Right lobe of liver (tissue), 4 donors: ENCODE measurements around the gene EVC.

Source experiments
- POLR2A ChIP-seq: fragments of 450-650 bp; IDR thresholded peaks from one replicate; pipeline ENCODE4 v1.6.1; 2017; ENCODE audit warnings: antibody characterized with exemption, mild to moderate bottlenecking
- TF ChIP-seq, protein P1 (sequence below), 4 donors: fragments of 200-600 bp in 3 of 4; fragments of 450-650 bp in 1 of 4; IDR thresholded peaks; one replicate each; pipeline versions ENCODE4 v1.5.1 to v1.8.0; 2016 to 2022; ENCODE audit warnings: antibody characterized with exemption in 4 of 4, mild to moderate bottlenecking in 2 of 4
- donor health status: DM: no; HTN: no; CAD: no.
- donor health status: DM: no; HTN: no; CAD: no.
- donor health status: DM: no; HTN: yes; CAD: no.

- TF ChIP-seq, protein P1, sequence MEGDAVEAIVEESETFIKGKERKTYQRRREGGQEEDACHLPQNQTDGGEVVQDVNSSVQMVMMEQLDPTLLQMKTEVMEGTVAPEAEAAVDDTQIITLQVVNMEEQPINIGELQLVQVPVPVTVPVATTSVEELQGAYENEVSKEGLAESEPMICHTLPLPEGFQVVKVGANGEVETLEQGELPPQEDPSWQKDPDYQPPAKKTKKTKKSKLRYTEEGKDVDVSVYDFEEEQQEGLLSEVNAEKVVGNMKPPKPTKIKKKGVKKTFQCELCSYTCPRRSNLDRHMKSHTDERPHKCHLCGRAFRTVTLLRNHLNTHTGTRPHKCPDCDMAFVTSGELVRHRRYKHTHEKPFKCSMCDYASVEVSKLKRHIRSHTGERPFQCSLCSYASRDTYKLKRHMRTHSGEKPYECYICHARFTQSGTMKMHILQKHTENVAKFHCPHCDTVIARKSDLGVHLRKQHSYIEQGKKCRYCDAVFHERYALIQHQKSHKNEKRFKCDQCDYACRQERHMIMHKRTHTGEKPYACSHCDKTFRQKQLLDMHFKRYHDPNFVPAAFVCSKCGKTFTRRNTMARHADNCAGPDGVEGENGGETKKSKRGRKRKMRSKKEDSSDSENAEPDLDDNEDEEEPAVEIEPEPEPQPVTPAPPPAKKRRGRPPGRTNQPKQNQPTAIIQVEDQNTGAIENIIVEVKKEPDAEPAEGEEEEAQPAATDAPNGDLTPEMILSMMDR (IDR thresholded peaks at IDR 0.05): no peak
- no peak for TF ChIP-seq POLR2A
Observed at GRCh38 chr4:5760246-5760645, 49.2 kb downstream of the EVC start.
